T47D (cell line): ENCODE measurements around the gene PSMB4.
"Not testable (repeated sequence)": the region's sequence is repeated elsewhere in the genome, so short reads cannot be mapped to it uniquely, and the experiment has no call there.

Experiments used
- DNase-seq, 2 experiments: peaks; one replicate each; pipeline versions ENCODE4 v3.0.0 to v3.0.0-alpha.2; 2011 to 2012; ENCODE audit warnings: low read depth in 1 of 2, low spot score in 1 of 2
- JUND ChIP-seq: IDR thresholded peaks from 2 replicates; pipeline ENCODE4 v1.6.1; 2012; ENCODE audit warnings: low read depth
- in situ Hi-C: cut with HindIII; loops from 2 replicates; pipeline ENCODE4 v1.10.0; 2016; ENCODE audit warnings: low sequenced_read_pairs, low pct_unique_long_range_greater_than_20kb

Gene PSMB4

GRCh38 chr1:151435174-151435573 lies 35.8 kb downstream of the PSMB4 start:
- no peak for TF ChIP-seq JUND
- no peak for DNase-seq
- in situ Hi-C loops: no loop called here

DNA sequence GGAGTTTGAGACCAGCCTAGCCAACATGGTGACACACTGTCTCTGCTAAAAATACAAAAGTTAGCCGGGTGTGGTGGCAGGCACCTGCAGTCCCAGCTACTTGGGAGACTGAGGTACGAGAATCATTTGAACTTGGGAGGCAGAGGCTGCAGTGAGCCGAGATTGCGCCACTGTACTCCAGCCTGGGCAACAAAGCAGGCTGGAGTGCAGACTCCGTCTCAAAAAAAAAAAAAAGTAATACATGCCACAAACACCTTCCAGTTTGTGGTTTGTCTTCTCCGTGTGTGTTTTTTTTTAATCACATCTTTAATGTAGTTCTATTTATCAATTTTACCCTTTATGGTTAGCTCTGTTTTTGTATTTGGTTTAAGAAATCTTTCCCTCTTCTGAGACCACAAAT lies 37.6 kb downstream of the PSMB4 start:
- no peak for TF ChIP-seq JUND
- no peak for DNase-seq
- in situ Hi-C loops: no loop called here

DNA sequence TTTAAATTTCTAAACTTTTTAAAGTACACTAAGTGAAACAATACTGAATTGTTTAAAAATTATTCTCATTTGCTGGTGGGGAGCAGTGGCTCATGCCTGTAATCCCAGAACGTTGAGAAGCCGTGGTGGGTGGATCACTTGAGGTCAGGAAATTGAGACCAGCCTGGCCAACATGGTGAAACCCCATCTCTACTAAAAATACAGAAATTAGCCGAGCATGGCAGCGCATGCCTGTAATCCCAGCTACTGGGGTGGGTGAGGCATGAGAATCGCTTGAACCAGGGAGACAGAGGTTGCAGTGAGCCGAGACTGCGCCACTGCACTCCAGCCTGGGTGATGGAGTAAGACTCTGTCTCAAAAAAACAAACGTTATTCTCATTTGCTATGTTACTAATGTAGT lies 38.0 kb downstream of the PSMB4 start:
- in situ Hi-C loops, DNase-seq: not testable (repeated sequence)

- in situ Hi-C loops: no loop called here
- peak; percentile 81 to 92 for DNase-seq
- TF ChIP-seq JUND: peak; percentile 84
These were observed 44.7 kb downstream of the PSMB4 start for GRCh38 chr1:151443846-151444782.

DNA sequence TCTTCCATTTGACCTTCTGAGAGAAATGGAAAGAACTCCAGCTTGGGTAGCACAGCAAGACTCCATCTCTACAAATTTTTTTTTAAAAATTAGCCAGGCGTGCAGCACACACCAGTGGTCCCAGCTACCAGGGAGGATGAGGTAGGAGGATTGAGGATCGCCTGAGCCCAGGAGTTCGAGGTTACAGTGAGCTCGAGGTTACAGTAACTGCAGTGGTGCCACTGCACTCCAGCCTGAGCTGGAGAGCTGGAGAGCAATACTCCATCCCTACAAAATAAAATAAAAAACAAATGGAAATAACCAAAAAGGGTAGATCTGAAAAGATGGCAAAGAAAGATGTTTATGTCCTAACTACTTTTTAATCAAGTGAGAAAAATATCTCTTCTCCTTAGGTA lies 45.4 kb downstream of the PSMB4 start:
- DNase-seq: no peak
- no peak for TF ChIP-seq JUND
- in situ Hi-C loops: no loop called here

DNA sequence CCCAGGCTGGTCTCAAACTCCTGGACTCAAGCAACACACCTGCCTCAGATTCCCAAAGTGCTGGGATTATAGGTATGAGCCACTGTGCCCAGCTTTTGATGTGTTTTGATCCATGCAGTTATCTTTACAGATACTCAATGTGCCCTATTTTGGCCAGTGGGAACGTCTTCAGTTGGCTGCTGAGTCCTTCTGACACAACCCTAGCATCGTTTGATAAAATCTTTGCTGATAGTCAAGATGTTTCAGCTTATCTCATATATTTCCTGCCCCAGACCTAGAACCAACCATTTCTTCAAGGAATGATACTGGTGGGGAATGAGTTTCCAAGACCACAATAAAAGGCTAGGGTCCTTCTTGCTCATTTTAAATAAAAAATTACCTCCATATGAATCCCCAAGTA lies 48.3 kb downstream of the PSMB4 start:
- no peak for TF ChIP-seq JUND
- in situ Hi-C loops: no loop called here
- no peak for DNase-seq
